Measurements from ENCODE around the gene RERE.
"Not testable (repeated sequence)": the region's sequence is repeated elsewhere in the genome, so short reads cannot be mapped to it uniquely, and the experiment has no call there.

Gene RERE

DNA sequence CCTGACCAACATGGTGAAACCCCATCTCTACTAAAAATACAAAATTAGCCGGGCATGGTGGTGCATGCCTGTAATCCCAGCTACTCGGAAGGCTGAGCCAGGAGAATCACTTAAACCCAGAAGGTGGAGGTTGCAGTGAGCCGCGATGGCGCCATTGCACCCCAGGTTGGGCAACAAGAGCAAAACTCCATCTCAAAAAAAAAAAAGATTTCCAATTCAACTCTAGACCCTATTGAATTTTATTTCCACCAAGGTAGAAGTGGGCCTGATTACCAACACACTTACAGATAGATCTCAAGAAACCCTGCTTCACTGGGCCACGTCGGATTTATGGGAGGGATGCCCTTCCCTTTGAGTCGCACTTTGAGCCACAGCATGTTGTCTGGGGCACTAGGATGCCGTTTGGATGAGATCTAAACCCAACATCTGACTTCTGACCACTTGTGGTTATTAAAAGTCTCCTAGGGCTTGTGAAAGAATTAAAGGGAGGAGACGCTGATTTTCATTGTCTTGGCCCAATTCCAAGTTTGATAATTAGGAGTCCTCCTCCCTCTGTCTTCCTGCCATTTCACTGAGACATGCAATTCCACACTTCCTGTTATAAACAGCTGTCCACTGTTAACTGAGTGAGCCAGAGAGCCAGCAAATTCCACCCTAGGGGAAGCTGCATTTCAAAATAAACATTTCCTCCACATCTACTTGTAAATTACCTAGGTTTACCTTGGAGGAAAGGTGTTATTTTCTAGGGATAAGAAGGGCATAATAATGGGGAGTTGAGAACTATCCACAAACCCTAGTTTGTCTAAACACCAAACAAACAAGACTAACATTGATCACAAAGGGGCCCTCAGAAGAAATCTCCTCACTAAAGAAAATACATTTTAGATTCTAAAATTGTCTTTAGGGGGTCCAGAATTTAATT is 5.2 kb upstream of the RERE start:
- Histone ChIP-seq H3K4me3 (no peak overlapping the region), H3K4me1 (peaks cover 21% of the 10 kb centered on the region), H3K9ac (no peak overlapping the region), H3K36me3 (no peaks in the 10 kb centered on the region), H3K27me3 (no peaks in the 10 kb centered on the region), H3K27ac (no peak overlapping the region), H3K9me3 (no peaks in the 10 kb centered on the region), H4K20me1 (no peaks in the 10 kb centered on the region), H3K4me2 (peak overlapping the region; percentile 0; the same call in 1 of the 2 replicates)
- TF ChIP-seq Cebpa-rat (IDR thresholded peaks at IDR 0.05): no peak

GRCh38 chr1:8821084-8821483 is 3.6 kb upstream of the RERE start:
- Histone ChIP-seq H3K27ac (no peak overlapping the region), H3K27me3 (no peaks in the 10 kb centered on the region), H3K36me3 (no peaks in the 10 kb centered on the region), H3K4me3 (no peak overlapping the region), H3K9me3 (no peaks in the 10 kb centered on the region), H3K9ac (no peak overlapping the region), H3K4me2 (peak overlapping the region; percentile 11; the same call in 1 of the 2 replicates), H3K4me1 (peaks cover 21% of the 10 kb centered on the region), H4K20me1 (no peaks in the 10 kb centered on the region)
- no peak for TF ChIP-seq Cebpa-rat (IDR thresholded peaks at IDR 0.05)

DNA sequence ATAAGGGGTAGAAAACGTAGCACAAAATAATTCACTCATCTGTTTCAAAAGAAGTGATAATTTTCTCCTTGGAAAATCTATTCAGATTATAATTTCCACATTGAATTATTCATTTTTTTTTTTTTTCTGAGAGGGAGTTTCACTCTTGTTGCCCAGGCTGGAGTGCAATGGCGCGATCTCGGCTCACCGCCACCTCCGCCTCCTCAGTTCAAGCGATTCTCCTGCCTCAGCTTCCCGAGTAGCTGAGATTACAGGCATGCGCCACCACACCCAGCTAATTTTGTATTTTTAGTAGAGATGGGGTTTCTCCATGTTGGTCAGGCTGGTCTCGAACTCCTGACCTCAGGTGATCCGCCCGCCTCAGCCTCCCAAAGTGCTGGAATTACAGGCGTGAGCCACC is 1.3 kb upstream of the RERE start:
- H3K27me3 ChIP-seq, H3K36me3 ChIP-seq, H3K9me3 ChIP-seq: not testable (repeated sequence)
- Histone ChIP-seq H4K20me1 (peaks cover 18% of the 10 kb centered on the region), H3K4me2 (peak overlapping the region; percentile 87), H3K4me1 (peaks cover 40% of the 10 kb centered on the region), H3K4me3 (peak overlapping the region; percentile 82), H3K9ac (peak overlapping the region; percentile 93; the same call in 1 of the 2 replicates), H3K27ac (0 out of 2 replicates have a peak overlapping the region, but pooled peaks have one; percentile 96)

DNA sequence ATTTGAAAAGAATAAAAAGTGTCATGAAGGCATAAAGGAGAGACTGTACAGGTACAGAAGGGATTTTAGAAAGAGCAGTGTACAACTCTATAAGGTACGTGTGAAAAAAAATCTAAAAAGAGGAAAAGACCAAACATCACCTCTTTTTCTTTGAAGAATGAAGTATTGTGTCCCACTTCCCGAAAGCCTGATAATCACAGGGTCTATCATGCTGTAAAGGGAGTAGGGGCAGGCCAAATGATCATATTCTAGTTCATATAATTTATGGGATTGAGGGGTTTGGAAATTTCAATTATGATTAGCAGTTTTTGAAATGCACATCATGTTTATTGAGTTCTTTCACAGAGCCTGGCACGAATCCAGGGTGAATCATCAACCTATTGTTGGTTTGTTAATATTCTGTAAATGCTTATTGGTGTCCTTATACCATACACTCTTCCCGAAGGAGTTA is 910 bp upstream of the RERE start:
- H3K4me2 ChIP-seq: peak overlapping the region; percentile 87
- H3K36me3 ChIP-seq: no peaks in the 10 kb centered on the region
- no peak for TF ChIP-seq Cebpa-rat (IDR thresholded peaks at IDR 0.05)
- H3K4me3 ChIP-seq: peak overlapping the region; percentile 82
- peak overlapping the region; percentile 93 for H3K9ac ChIP-seq
- peak overlapping the region; percentile 96 for H3K27ac ChIP-seq
- H3K27me3 ChIP-seq: no peaks in the 10 kb centered on the region
- H4K20me1 ChIP-seq: peaks cover 23% of the 10 kb centered on the region
- no peaks in the 10 kb centered on the region for H3K9me3 ChIP-seq
- peaks cover 44% of the 10 kb centered on the region for H3K4me1 ChIP-seq

DNA sequence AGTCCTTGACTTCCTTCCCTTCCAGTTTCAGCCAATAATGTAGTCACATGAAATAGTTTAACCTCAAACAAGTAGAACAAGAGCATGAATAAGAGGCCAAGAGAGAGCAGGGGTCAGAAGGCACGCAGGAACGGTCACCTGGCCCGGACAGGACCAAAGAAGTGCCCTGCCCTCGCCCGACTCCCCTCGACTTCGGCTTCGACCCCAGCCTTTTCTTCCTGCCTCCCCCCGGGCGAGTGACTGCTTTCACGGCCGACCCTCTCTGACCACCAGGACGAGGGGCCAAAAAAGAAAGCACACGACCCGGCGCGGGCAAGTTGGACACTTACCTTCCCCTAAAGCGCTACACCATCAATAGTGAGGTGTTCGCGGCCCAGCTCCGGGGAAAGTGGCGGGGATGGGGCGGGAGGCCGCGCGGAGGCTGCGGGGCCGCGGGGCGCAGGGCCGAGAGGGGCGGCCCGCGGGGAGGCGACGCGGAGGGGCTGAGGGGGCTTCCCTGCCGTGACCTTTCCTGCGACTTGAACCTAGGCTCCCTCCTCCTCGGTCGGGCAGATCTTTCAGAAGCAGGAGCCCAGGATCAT is 519 bp downstream of the RERE start:
- Histone ChIP-seq H3K9me3 (no peaks in the 10 kb centered on the region), H3K9ac (peak overlapping the region; percentile 93), H3K27ac (peak overlapping the region; percentile 96), H3K4me3 (peak overlapping the region; percentile 82), H3K36me3 (no peaks in the 10 kb centered on the region), H3K4me2 (peak overlapping the region; percentile 92), H3K4me1 (peaks cover 52% of the 10 kb centered on the region), H3K27me3 (no peaks in the 10 kb centered on the region), H4K20me1 (peaks cover 37% of the 10 kb centered on the region)
- no peak for TF ChIP-seq Cebpa-rat (IDR thresholded peaks at IDR 0.05)

- TF ChIP-seq Cebpa-rat (IDR thresholded peaks at IDR 0.05): no peak
- Histone ChIP-seq H3K4me2 (peak overlapping the region; percentile 92), H3K9ac (peak overlapping the region; percentile 93), H3K27ac (peak overlapping the region; percentile 96), H3K36me3 (no peaks in the 10 kb centered on the region), H3K4me3 (peak overlapping the region; percentile 82), H4K20me1 (peaks cover 44% of the 10 kb centered on the region), H3K27me3 (no peaks in the 10 kb centered on the region), H3K9me3 (no peaks in the 10 kb centered on the region), H3K4me1 (peaks cover 57% of the 10 kb centered on the region)
Measured at GRCh38 chr1:8816264-8816663, 1.2 kb downstream of the RERE start.

- Histone ChIP-seq H3K27ac (peak overlapping the region; percentile 96), H4K20me1 (peaks cover 50% of the 10 kb centered on the region), H3K9me3 (no peaks in the 10 kb centered on the region), H3K4me3 (peak overlapping the region; percentile 82), H3K36me3 (peaks cover 4% of the 10 kb centered on the region; the same call in 1 of the 2 replicates), H3K4me1 (peaks cover 57% of the 10 kb centered on the region), H3K4me2 (peak overlapping the region; percentile 92), H3K27me3 (no peaks in the 10 kb centered on the region), H3K9ac (peak overlapping the region; percentile 93)
- TF ChIP-seq Cebpa-rat (IDR thresholded peaks at IDR 0.05): no peak
Measured at GRCh38 chr1:8815582-8816151, 1.8 kb downstream of the RERE start.

DNA sequence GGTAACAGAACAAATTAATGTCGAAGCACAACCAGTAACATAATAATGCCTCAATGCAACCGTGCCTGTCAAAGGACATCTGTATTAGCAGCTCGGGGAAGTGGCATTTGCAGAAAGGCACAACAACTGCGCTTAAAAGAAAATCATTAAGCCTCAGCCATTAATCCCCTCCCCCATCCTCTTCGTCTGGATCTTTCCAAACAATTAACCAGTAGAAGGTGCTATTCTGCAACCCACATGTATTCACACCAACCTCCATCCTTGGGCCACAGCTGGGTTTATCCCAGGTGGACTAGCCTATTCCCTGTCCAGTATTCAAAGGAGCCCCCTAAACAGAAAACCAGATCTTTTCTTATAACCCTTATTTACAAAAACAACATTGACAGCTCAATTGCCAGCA is 2.6 kb downstream of the RERE start:
- H3K27ac ChIP-seq: no peak overlapping the region
- peaks cover 58% of the 10 kb centered on the region for H4K20me1 ChIP-seq
- H3K4me2 ChIP-seq: peak overlapping the region; percentile 92
- peaks cover 4% of the 10 kb centered on the region; the same call in 1 of the 2 replicates for H3K36me3 ChIP-seq
- TF ChIP-seq Cebpa-rat (IDR thresholded peaks at IDR 0.05): no peak
- peak overlapping the region; percentile 93; the same call in 1 of the 2 replicates for H3K9ac ChIP-seq
- peaks cover 62% of the 10 kb centered on the region for H3K4me1 ChIP-seq
- H3K4me3 ChIP-seq: peak overlapping the region; percentile 82
- H3K9me3 ChIP-seq: no peaks in the 10 kb centered on the region
- H3K27me3 ChIP-seq: no peaks in the 10 kb centered on the region

DNA sequence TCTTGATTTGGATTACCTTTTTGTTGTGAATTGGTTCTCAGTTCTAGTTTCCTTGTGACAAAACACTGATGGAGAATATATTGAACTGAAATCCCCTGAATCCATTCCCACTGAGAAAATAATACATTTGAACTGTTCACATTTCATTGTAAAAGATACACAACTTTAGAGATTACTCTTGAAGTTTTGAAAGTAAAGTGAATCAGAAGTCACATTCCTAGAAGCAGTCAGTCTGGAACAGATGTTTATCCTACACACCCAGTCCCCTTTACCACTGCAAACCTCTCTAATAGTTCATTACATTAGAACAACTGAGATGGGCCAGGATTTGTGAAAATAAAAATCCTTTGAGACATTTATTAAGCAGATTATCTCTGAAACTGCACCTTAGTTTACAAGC is 3.4 kb downstream of the RERE start:
- Histone ChIP-seq H3K27me3 (no peaks in the 10 kb centered on the region), H3K4me3 (no peak overlapping the region), H3K27ac (no peak overlapping the region), H3K4me2 (peak overlapping the region; percentile 92), H4K20me1 (peaks cover 66% of the 10 kb centered on the region), H3K36me3 (peaks cover 4% of the 10 kb centered on the region; the same call in 1 of the 2 replicates), H3K9ac (peak overlapping the region; percentile 93; the same call in 1 of the 2 replicates), H3K9me3 (no peaks in the 10 kb centered on the region), H3K4me1 (peaks cover 68% of the 10 kb centered on the region)
- TF ChIP-seq Cebpa-rat (IDR thresholded peaks at IDR 0.05): no peak
